GM12878 (cell line): Measurements from ENCODE around the gene SLC2A4. TPM values are rescaled to one million over a fixed set of nuclear protein-coding genes. Genes with fewer than 3 reads are reported as not detected.

Experiments
- ATAC-seq: fragments of 200-7000 bp; cut with Tn5 transposase; 3 replicates; pipeline ENCODE4 v1.9.1; 2020; ENCODE audit warnings: mild to moderate bottlenecking, moderate library complexity
- BruUV-seq: library from RNA; stranded (reverse); fragments of 400-500 nt; replicated peaks from 2 replicates; lab custom pipeline; 2021; lab: Mats Ljungman, UMichigan
- CTCF ChIA-PET: fragments of 300-600 bp; sonication (Branson Sonifier 250); formaldehyde crosslinking; extraction: SDS; loops from one replicate; lab custom pipeline; 2021; ENCODE audit warnings: inconsistent platforms; lab: Yijun Ruan, JAX
- POLR2A ChIA-PET: fragments of 350-600 bp; formaldehyde crosslinking; extraction: SDS; loops from one replicate; lab custom pipeline; 2021; ENCODE audit warnings: inconsistent platforms; lab: Charles Lee
- RAD21 ChIA-PET: fragments of 300-600 bp; sonication (Branson Sonifier 250); formaldehyde crosslinking; loops from one replicate; lab custom pipeline; 2023; ENCODE audit warnings: antibody characterized with exemption; ENCODE audit not compliant: unreplicated experiment; lab: Charles Lee
- SMC1A ChIA-PET: fragments of 300-600 bp; sonication (Branson Sonifier 250); formaldehyde crosslinking; loops from one replicate; lab custom pipeline; 2023; ENCODE audit not compliant: unreplicated experiment, uncharacterized antibody; lab: Charles Lee
- DNase-seq: peaks from one replicate; pipeline ENCODE4 v3.0.0-alpha.2; 2011; ENCODE audit warnings: low read depth, low spot score
- FAIRE-seq: peaks from 3 replicates; lab custom pipeline; 2011; peaks lifted over from hg19 to GRCh38; lab: Jason Lieb, UNC
- H2AFZ ChIP-seq: 2 replicates; pipeline ENCODE4 v1.6.0; 2011; ENCODE audit warnings: low read depth, low read length, control low read depth; ENCODE audit not compliant: control insufficient read depth
- H3K27ac ChIP-seq: 2 replicates; pipeline ENCODE4 v1.5.1; 2011; ENCODE audit warnings: control low read depth; ENCODE audit not compliant: control insufficient read depth, insufficient read depth
- H3K27me3 ChIP-seq, 2 experiments: replicated peaks in 1 of 2; 2 replicates each; pipeline versions ENCODE4 v1.6.0 to v1.6.1; 2011; ENCODE audit warnings: low read length in 1 of 2; ENCODE audit not compliant: control insufficient read depth in 2 of 2, insufficient read depth in 2 of 2
- H3K36me3 ChIP-seq, 2 experiments: 2 replicates each; pipeline ENCODE4 v1.5.1; 2011; ENCODE audit warnings: low read length in 1 of 2; ENCODE audit not compliant: control insufficient read depth in 2 of 2, insufficient read depth in 2 of 2
- H3K4me1 ChIP-seq: 2 replicates; pipeline ENCODE4 v1.6.1; 2011; ENCODE audit warnings: mild to moderate bottlenecking, low read length, moderate library complexity, mixed read lengths; ENCODE audit not compliant: control insufficient read depth, insufficient read depth
- H3K4me2 ChIP-seq: 2 replicates; pipeline ENCODE4 v1.6.0; 2011; ENCODE audit warnings: control low read depth; ENCODE audit not compliant: control insufficient read depth, insufficient read depth
- H3K4me3 ChIP-seq: fragments of 200-600 bp; sonication (generic); 2 replicates; pipeline ENCODE4 v1.5.1; 2016
- H3K79me2 ChIP-seq: 2 replicates; pipeline ENCODE4 v1.6.0; 2011; ENCODE audit warnings: low read length; ENCODE audit not compliant: control insufficient read depth, insufficient read depth
- H3K9ac ChIP-seq: 2 replicates; pipeline ENCODE4 v1.8.0; 2011; ENCODE audit warnings: low read length, control low read depth, mixed read lengths; ENCODE audit not compliant: control insufficient read depth, insufficient read depth
- H3K9me3 ChIP-seq: replicated peaks from 3 replicates; pipeline ENCODE4 v1.5.1; 2011; ENCODE audit warnings: mild to moderate bottlenecking, low read length; ENCODE audit not compliant: control insufficient read depth, insufficient read depth
- H4K20me1 ChIP-seq: 2 replicates; pipeline ENCODE4 v1.6.0; 2011; ENCODE audit not compliant: control insufficient read depth, insufficient read depth
- BRCA1 ChIP-seq: IDR thresholded peaks from 2 replicates; pipeline ENCODE4 v1.6.1; 2011; ENCODE audit warnings: low read depth, low read length, improper control_type of control experiment
- CBFB ChIP-seq: IDR thresholded peaks from 2 replicates; pipeline ENCODE4 v1.6.1; 2016; ENCODE audit warnings: antibody characterized with exemption, low read depth
- CTCF ChIP-seq, 3 experiments: IDR thresholded peaks in 2 of 3; conservative IDR thresholded peaks in 1 of 3; 2 replicates each; pipeline ENCODE4 v1.5.1; 2011; ENCODE audit warnings: low read depth in 3 of 3, low read length in 3 of 3, mild to moderate bottlenecking in 3 of 3, control low read depth in 2 of 3, moderate library complexity in 2 of 3, inconsistent platforms in 1 of 3, mixed read lengths in 1 of 3; ENCODE audit not compliant: control insufficient read depth in 2 of 3, insufficient read depth in 1 of 3; ENCODE audit errors: extremely low read depth in 1 of 3
- ELK1 ChIP-seq: IDR thresholded peaks from 2 replicates; pipeline ENCODE4 v1.6.1; 2012; ENCODE audit warnings: low read depth, low read length, improper control_type of control experiment
- GABPA ChIP-seq: IDR thresholded peaks from 2 replicates; pipeline ENCODE4 v1.6.1; 2014; ENCODE audit warnings: antibody characterized with exemption, low read depth, mild to moderate bottlenecking, inconsistent platforms
- GATAD2B ChIP-seq: fragments of 450-650 bp; conservative IDR thresholded peaks from 2 replicates; pipeline ENCODE4 v1.6.1; 2017; ENCODE audit warnings: low read depth, mild to moderate bottlenecking, moderate library complexity
- IRF4 ChIP-seq: IDR thresholded peaks from 2 replicates; pipeline ENCODE4 v1.6.1; 2011; ENCODE audit warnings: low read depth, low read length
- JUND ChIP-seq: IDR thresholded peaks from 2 replicates; pipeline ENCODE4 v1.6.1; 2012; ENCODE audit warnings: low read depth, mild to moderate bottlenecking, low read length, improper control_type of control experiment, moderate library complexity
- KDM1A ChIP-seq: fragments of 200-600 bp; sonication (generic); IDR thresholded peaks from 2 replicates; pipeline ENCODE4 v1.6.1; 2016; ENCODE audit warnings: borderline replicate concordance
- PAX5 ChIP-seq: IDR thresholded peaks from 2 replicates; pipeline ENCODE4 v1.6.1; 2011; ENCODE audit warnings: low read depth, low read length, borderline replicate concordance
- PAX8 ChIP-seq: fragments of 450-650 bp; IDR thresholded peaks from 2 replicates; pipeline ENCODE4 v1.6.1; 2017; ENCODE audit warnings: mild to moderate bottlenecking, moderate library complexity
- PML ChIP-seq: IDR thresholded peaks from 2 replicates; pipeline ENCODE4 v1.6.1; 2012; ENCODE audit warnings: low read length, inconsistent platforms
- RAD21 ChIP-seq: IDR thresholded peaks from 2 replicates; pipeline ENCODE4 v1.6.1; 2011; ENCODE audit warnings: mild to moderate bottlenecking, low read depth, low read length, moderate library complexity; ENCODE audit not compliant: insufficient read depth
- TAF1 ChIP-seq: IDR thresholded peaks from 2 replicates; pipeline ENCODE4 v1.6.1; 2011; ENCODE audit warnings: mild to moderate bottlenecking, low read depth, low read length, borderline replicate concordance
- WGBS: methylation state at CpG from one replicate; pipeline ENCODE4 v1.1.6; 2016; ENCODE audit warnings: low lambda C conversion rate; ENCODE audit not compliant: insufficient replicate concordance, insufficient coverage; ENCODE audit errors: missing lambda C conversion rate; 5-methylcytosine and 5-hydroxymethylcytosine counted together
- in situ Hi-C: fragments of 300-500 bp; cut with MboI; formaldehyde crosslinking; loops from 9 replicates; pipeline ENCODE4 v1.14.3; 2018; ENCODE audit warnings: mixed read lengths
- intact Hi-C: fragments of 100-400 bp; cut with micrococcal nuclease; formaldehyde crosslinking; loops from one replicate; pipeline ENCODE4 v1.14.2; 2022; ENCODE audit not compliant: unreplicated experiment
- polyA plus RNA-seq, 11 experiments: library from polyadenylated mRNA; depleted of rRNA in 4 of 11; unstranded in 6 of 11; stranded (reverse) in 5 of 11; fragments of >200 nt; fragmentation: Nextera tagmentation in 4 of 11; fragmentation: Illumina TruSeq in 1 of 11; extraction: Ambion mirVana in 4 of 11; extraction: Trizol in 1 of 11; gene quantifications; 1 replicate in 1 of 11; 2 replicates in 10 of 11; pipeline versions ENCODE4 v1.2.1 to v1.2.3, GENCODE V29; 2011 to 2016; ENCODE audit warnings: inconsistent platforms in 2 of 11, missing spikeins in 2 of 11, low read depth in 1 of 11
- total RNA-seq, 4 experiments: library from RNA; depleted of rRNA in 3 of 4; stranded (reverse); fragments of >200 nt in 3 of 4; fragmentation: Illumina TruSeq in 1 of 4; extraction: Trizol in 1 of 4; gene quantifications; 2 replicates each; pipeline versions ENCODE4 v1.2.1 to v1.2.3, GENCODE V29; 2013 to 2021

The SLC2A4 gene
- total and polyA plus RNA-seq, 10 of the 15 experiments (the other 5 are each of a cell fraction or from before 2014, with no cell fraction given), result 0.03 to 0.23 (median 0.04) TPM; not detected in 4

GRCh38 chr17:7315570-7316235, 34.2 kb downstream of the SLC2A4 start:
- H4K20me1 ChIP-seq, result peaks cover 7% of the 10 kb centered on the region
- peak overlapping the region; percentile 83 for H3K9ac ChIP-seq
- H3K79me2 ChIP-seq, result peaks cover 27% of the 10 kb centered on the region
- POLR2A ChIA-PET, result interaction anchor here (0.6 to 1.6 kb wide), 3 partner anchors 21 to 538 kb away, joined by 4 to 11 read pairs (median 6); partner anchors contain the start of gene ACAP1
- DNase-seq, result no peak
- intact Hi-C loops, result no loop called here
- SMC1A ChIA-PET, result interaction anchor here (1.0 to 1.4 kb wide), 4 partner anchors 14 to 183 kb away, joined by 3 to 5 read pairs (median 3); partner anchors contain the start of genes ACAP1 and NEURL4
- peaks cover 17% of the 10 kb centered on the region; the same call in 1 of the 2 replicates for H3K4me1 ChIP-seq
- H3K4me2 ChIP-seq, result peak overlapping the region; percentile 95
- 38% methylated on average over 30 of the region's 30 CpGs for WGBS
- TF ChIP-seq BRCA1 (no peak), PAX5 (no peak), RAD21 (no peak), CTCF (IDR thresholded peaks at IDR 0.05 in 2 of 3, conservative IDR thresholded peaks at IDR 0.05 in 1 of 3; ENCODE audit: control insufficient read depth in 2 of 3, extremely low read depth in 1 of 3, insufficient read depth in 1 of 3, low read depth in 3 of 3, low read length in 3 of 3) (no peak), CBFB (no peak), JUND (no peak), TAF1 (no peak), GATAD2B (0 out of 2 replicates have a peak, but pooled peaks have one; percentile 0), PML (0 out of 2 replicates have a peak, but pooled peaks have one; percentile 4), IRF4 (no peak), GABPA (no peak), PAX8 (no peak), KDM1A (no peak), ELK1 (no peak)
- TF ChIP-seq, all 136 proteins: peak for 2
- Histone ChIP-seq H3K9me3 (no peaks in the 10 kb centered on the region), H2AFZ (peak overlapping the region; percentile 76), H3K4me3 (peak overlapping the region; percentile 84), H3K27ac (peak overlapping the region; percentile 86), H3K36me3 (peaks cover 25 to 30% of the 10 kb centered on the region in 2 experiments), H3K27me3 (no peaks in the 10 kb centered on the region)
- in situ Hi-C loops, result no loop called here
- ATAC-seq (no peak), FAIRE-seq (no peak)
- BruUV-seq, result no TSS peak
- ChIA-PET RAD21 (interaction anchor here (1.0 kb wide), 1 partner anchor 14 kb away, joined by 3 read pairs; no protein-coding TSS in a partner anchor), CTCF (interaction anchor here (1.1 to 1.6 kb wide), 3 partner anchors 9 to 245 kb away, joined by 3 to 6 read pairs (median 4); no protein-coding TSS in a partner anchor)
